GM23338 (cell line): ENCODE data around the gene ERLEC1.

Experiments used
- EZH2 ChIP-seq: fragments of 200-600 bp; sonication (generic); IDR thresholded peaks from one replicate; pipeline ENCODE4 v1.8.0; 2017; ENCODE audit warnings: antibody characterized with exemption, mild to moderate bottlenecking, low read depth; ENCODE audit not compliant: unreplicated experiment
- EZH2phosphoT487 ChIP-seq: fragments of 200-600 bp; sonication (generic); IDR thresholded peaks from one replicate; pipeline ENCODE4 v1.8.1; 2018; ENCODE audit warnings: antibody characterized with exemption; ENCODE audit not compliant: unreplicated experiment
- POLR2AphosphoS5 ChIP-seq: IDR thresholded peaks from 2 replicates; pipeline ENCODE4 v1.6.1; 2016; ENCODE audit warnings: antibody characterized with exemption, low read depth
- TF ChIP-seq, protein P1 (sequence below), 2 experiments: fragments of 200-600 bp in 1 of 2; sonication (generic) in 1 of 2; conservative IDR thresholded peaks; 2 replicates each; pipeline versions ENCODE4 v1.5.1 to v1.6.1; 2016 to 2017; ENCODE audit warnings: antibody characterized with exemption in 2 of 2, low read depth in 2 of 2, mild to moderate bottlenecking in 2 of 2, moderate library complexity in 1 of 2
- TF ChIP-seq, protein P2 (sequence below): IDR thresholded peaks from one replicate; pipeline ENCODE4 v1.6.1; 2018; ENCODE audit warnings: antibody characterized with exemption; ENCODE audit not compliant: unreplicated experiment

DNA sequence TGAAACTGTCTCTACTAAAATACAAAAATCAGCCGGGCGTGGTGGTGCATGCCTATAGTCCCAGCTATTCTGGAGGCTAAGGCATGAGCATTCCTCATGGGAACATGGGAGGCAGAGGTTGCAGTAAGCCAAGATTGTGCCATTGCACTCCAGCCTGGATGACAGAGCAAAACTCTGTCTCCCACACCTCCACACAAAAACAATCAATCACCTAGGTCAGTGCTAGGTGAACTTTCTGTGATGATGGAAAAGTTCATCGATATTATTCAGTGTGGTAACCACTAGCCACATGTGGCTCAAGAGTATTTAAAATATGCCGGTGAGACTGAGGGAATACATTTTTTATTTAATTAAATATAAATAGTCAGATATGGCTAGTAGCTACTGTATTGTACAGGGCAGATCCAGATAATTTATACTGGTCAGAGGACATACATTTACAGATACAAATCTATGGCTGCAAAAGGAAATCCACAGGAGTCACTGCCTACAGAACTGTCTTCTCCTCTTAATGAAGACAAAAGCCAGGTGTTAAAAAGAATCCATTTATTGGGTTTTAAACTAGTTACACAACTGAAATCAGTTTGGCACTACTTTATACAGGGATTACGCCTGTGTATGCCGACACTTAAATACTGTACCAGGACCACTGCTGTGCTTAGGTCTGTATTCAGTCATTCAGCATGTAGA is 76.8 kb downstream of the ERLEC1 start:
- TF ChIP-seq, protein P1, sequence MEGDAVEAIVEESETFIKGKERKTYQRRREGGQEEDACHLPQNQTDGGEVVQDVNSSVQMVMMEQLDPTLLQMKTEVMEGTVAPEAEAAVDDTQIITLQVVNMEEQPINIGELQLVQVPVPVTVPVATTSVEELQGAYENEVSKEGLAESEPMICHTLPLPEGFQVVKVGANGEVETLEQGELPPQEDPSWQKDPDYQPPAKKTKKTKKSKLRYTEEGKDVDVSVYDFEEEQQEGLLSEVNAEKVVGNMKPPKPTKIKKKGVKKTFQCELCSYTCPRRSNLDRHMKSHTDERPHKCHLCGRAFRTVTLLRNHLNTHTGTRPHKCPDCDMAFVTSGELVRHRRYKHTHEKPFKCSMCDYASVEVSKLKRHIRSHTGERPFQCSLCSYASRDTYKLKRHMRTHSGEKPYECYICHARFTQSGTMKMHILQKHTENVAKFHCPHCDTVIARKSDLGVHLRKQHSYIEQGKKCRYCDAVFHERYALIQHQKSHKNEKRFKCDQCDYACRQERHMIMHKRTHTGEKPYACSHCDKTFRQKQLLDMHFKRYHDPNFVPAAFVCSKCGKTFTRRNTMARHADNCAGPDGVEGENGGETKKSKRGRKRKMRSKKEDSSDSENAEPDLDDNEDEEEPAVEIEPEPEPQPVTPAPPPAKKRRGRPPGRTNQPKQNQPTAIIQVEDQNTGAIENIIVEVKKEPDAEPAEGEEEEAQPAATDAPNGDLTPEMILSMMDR (conservative IDR thresholded peaks at IDR 0.05; ENCODE audit: low read depth in 2 of 2) = no peak
- TF ChIP-seq, protein P2, sequence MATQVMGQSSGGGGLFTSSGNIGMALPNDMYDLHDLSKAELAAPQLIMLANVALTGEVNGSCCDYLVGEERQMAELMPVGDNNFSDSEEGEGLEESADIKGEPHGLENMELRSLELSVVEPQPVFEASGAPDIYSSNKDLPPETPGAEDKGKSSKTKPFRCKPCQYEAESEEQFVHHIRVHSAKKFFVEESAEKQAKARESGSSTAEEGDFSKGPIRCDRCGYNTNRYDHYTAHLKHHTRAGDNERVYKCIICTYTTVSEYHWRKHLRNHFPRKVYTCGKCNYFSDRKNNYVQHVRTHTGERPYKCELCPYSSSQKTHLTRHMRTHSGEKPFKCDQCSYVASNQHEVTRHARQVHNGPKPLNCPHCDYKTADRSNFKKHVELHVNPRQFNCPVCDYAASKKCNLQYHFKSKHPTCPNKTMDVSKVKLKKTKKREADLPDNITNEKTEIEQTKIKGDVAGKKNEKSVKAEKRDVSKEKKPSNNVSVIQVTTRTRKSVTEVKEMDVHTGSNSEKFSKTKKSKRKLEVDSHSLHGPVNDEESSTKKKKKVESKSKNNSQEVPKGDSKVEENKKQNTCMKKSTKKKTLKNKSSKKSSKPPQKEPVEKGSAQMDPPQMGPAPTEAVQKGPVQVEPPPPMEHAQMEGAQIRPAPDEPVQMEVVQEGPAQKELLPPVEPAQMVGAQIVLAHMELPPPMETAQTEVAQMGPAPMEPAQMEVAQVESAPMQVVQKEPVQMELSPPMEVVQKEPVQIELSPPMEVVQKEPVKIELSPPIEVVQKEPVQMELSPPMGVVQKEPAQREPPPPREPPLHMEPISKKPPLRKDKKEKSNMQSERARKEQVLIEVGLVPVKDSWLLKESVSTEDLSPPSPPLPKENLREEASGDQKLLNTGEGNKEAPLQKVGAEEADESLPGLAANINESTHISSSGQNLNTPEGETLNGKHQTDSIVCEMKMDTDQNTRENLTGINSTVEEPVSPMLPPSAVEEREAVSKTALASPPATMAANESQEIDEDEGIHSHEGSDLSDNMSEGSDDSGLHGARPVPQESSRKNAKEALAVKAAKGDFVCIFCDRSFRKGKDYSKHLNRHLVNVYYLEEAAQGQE = no peak
- TF ChIP-seq EZH2 (no peak), EZH2phosphoT487 (no peak), POLR2AphosphoS5 (no peak)
